ENCODE measurements around the gene ATG101.

The ATG101 gene

GRCh38 chr12:52074971-52075724 is 5.4 kb downstream of the ATG101 start:
- Histone ChIP-seq H3K4me2 (peak overlapping the region; percentile 92 to 99 (median 98)), H3K4me1 (peaks cover 57 to 85% (median 78%) of the 10 kb centered on the region in 10 experiments)

GRCh38 chr12:52076811-52077210 is 7.0 kb downstream of the ATG101 start:
- Histone ChIP-seq H3K27me3 (no peaks in the 10 kb centered on the region), H3K36me3 (peaks cover 60 to 77% (median 69%) of the 10 kb centered on the region in 11 experiments), H3K4me3 (no peak overlapping the region), H3K27ac (no peak overlapping the region), H3K9ac (no peak overlapping the region), H3K4me2 (peak overlapping the region in 1 of 11 experiments; percentile 98; a peak in 1 of 22 replicates), H4K20me1 (peaks cover 62 to 99% (median 97%) of the 10 kb centered on the region in 11 experiments; a peak in 21 of 22 replicates), H3K9me3 (replicated peaks in 1 of 11) (no peaks in the 10 kb centered on the region), H3K4me1 (peaks cover 61 to 89% (median 81%) of the 10 kb centered on the region in 10 experiments)
- TF ChIP-seq Cebpa-rat (IDR thresholded peaks at IDR 0.05), result no peak

More at GRCh38 chr12:52074971-52075724, 5.4 kb downstream of the ATG101 start:
- TF ChIP-seq Cebpa-rat (IDR thresholded peaks at IDR 0.05), result no peak
- Histone ChIP-seq H3K4me3 (0 out of 20 replicates have a peak overlapping the region, but pooled peaks of 1 of the 10 experiments have one; percentile 3), H4K20me1 (peaks cover 63 to 99% (median 98%) of the 10 kb centered on the region in 11 experiments; a peak in 21 of 22 replicates), H3K27ac (peak overlapping the region in 2 of 11 experiments; percentile 33 to 59; a peak in 1 of 22 replicates), H3K27me3 (no peaks in the 10 kb centered on the region), H3K9ac (peak overlapping the region in 1 of 11 experiments; percentile 49; a peak in 3 of 22 replicates), H3K9me3 (replicated peaks in 1 of 11) (no peaks in the 10 kb centered on the region), H3K36me3 (peaks cover 60 to 80% (median 70%) of the 10 kb centered on the region in 11 experiments)

GRCh38 chr12:52078276-52078675 is 8.5 kb downstream of the ATG101 start:
- Histone ChIP-seq H3K4me1 (peaks cover 59 to 89% (median 81%) of the 10 kb centered on the region in 10 experiments), H3K27ac (no peak overlapping the region), H3K4me2 (0 out of 22 replicates have a peak overlapping the region, but pooled peaks of 1 of the 11 experiments have one; percentile 1), H3K36me3 (peaks cover 51 to 63% (median 59%) of the 10 kb centered on the region in 11 experiments), H3K9ac (no peak overlapping the region), H4K20me1 (peaks cover 49 to 99% (median 96%) of the 10 kb centered on the region in 11 experiments; a peak in 21 of 22 replicates), H3K4me3 (no peak overlapping the region), H3K9me3 (replicated peaks in 1 of 11) (no peaks in the 10 kb centered on the region), H3K27me3 (no peaks in the 10 kb centered on the region)
- no peak for TF ChIP-seq Cebpa-rat (IDR thresholded peaks at IDR 0.05)

GRCh38 chr12:52079576-52080402 is 10.0 kb downstream of the ATG101 start, which contains the start of gene SMIM41:
Gene SMIM41 (plus strand): TSS chr12:52079704. CDS start chr12:52079780, 76 bp downstream.
- Histone ChIP-seq H3K9ac (peak within 1 kb of the TSS in 10 of 11 experiments; percentile 37 to 62 (median 54); a peak in 18 of 22 replicates), H3K27ac (peak within 1 kb of the TSS in 7 of 11 experiments; percentile 30 to 63 (median 52); a peak in 10 of 22 replicates), H3K27me3 (no peaks in the 10 kb centered on the region), H3K4me3 (no peak within 1 kb of the TSS; a peak in 1 of 20 replicates), H3K4me2 (peak within 1 kb of the TSS; percentile 82 to 95 (median 87)), H3K9me3 (replicated peaks in 1 of 11) (no peaks in the 10 kb centered on the region), H4K20me1 (peaks cover 34 to 84% (median 82%) of the 10 kb centered on the region in 11 experiments; a peak in 21 of 22 replicates), H3K36me3 (peaks cover 47 to 54% (median 52%) of the 10 kb centered on the region in 11 experiments), H3K4me1 (peaks cover 44 to 88% (median 78%) of the 10 kb centered on the region in 10 experiments)
- no peak for TF ChIP-seq Cebpa-rat (IDR thresholded peaks at IDR 0.05)

- peak overlapping the region in 2 of 10 experiments; percentile 13 to 14; a peak in 2 of 20 replicates for H3K4me3 ChIP-seq
- H3K4me2 ChIP-seq, result peak overlapping the region; percentile 82 to 95 (median 87)
- peaks cover 35 to 85% (median 76%) of the 10 kb centered on the region in 10 experiments for H3K4me1 ChIP-seq
- peaks cover 39 to 45% (median 44%) of the 10 kb centered on the region in 11 experiments for H3K36me3 ChIP-seq
- H3K9ac ChIP-seq, result peak overlapping the region; percentile 26 to 62 (median 53); a peak in 19 of 22 replicates
- no peaks in the 10 kb centered on the region for H3K27me3 ChIP-seq
- H3K27ac ChIP-seq, result peak overlapping the region in 8 of 11 experiments; percentile 9 to 63 (median 50); a peak in 14 of 22 replicates
- H4K20me1 ChIP-seq, result peaks cover 26 to 76% (median 73%) of the 10 kb centered on the region in 11 experiments; a peak in 21 of 22 replicates
- TF ChIP-seq Cebpa-rat (IDR thresholded peaks at IDR 0.05), result no peak
- no peaks in the 10 kb centered on the region for H3K9me3 ChIP-seq (replicated peaks in 1 of 11)
These were observed 10.8 kb downstream of the ATG101 start for GRCh38 chr12:52080403-52081251.

- peak overlapping the region; percentile 82 to 95 (median 87) for H3K4me2 ChIP-seq
- peak overlapping the region in 5 of 10 experiments; percentile 3 to 37 (median 14); a peak in 6 of 20 replicates for H3K4me3 ChIP-seq
- no peak for TF ChIP-seq Cebpa-rat (IDR thresholded peaks at IDR 0.05)
- H4K20me1 ChIP-seq, result peaks cover 19 to 69% (median 66%) of the 10 kb centered on the region in 11 experiments; a peak in 21 of 22 replicates
- peaks cover 31 to 79% (median 71%) of the 10 kb centered on the region in 10 experiments for H3K4me1 ChIP-seq
- H3K9ac ChIP-seq, result peak overlapping the region; percentile 26 to 62 (median 53); a peak in 19 of 22 replicates
- peaks cover 33 to 39% (median 38%) of the 10 kb centered on the region in 11 experiments for H3K36me3 ChIP-seq
- H3K9me3 ChIP-seq (replicated peaks in 1 of 11), result no peaks in the 10 kb centered on the region
- H3K27ac ChIP-seq, result peak overlapping the region in 8 of 11 experiments; percentile 9 to 63 (median 50); a peak in 13 of 22 replicates
- no peaks in the 10 kb centered on the region for H3K27me3 ChIP-seq
These were observed 11.5 kb downstream of the ATG101 start for GRCh38 chr12:52081263-52081733.

- H3K36me3 ChIP-seq, result peaks cover 25 to 30% (median 29%) of the 10 kb centered on the region in 11 experiments
- peaks cover 31 to 77% (median 68%) of the 10 kb centered on the region in 10 experiments for H3K4me1 ChIP-seq
- peak overlapping the region; percentile 82 to 95 (median 87) for H3K4me2 ChIP-seq
- 0 out of 22 replicates have a peak, but pooled peaks cover 0 to 3% (median 0%) of the 10 kb centered on the region in 11 experiments for H3K27me3 ChIP-seq
- H3K9ac ChIP-seq, result peak overlapping the region; percentile 16 to 62 (median 53); a peak in 17 of 22 replicates
- peaks cover 11 to 60% (median 58%) of the 10 kb centered on the region in 11 experiments; a peak in 21 of 22 replicates for H4K20me1 ChIP-seq
- no peak for TF ChIP-seq Cebpa-rat (IDR thresholded peaks at IDR 0.05)
- peak overlapping the region in 7 of 11 experiments; percentile 1 to 63 (median 49); a peak in 9 of 22 replicates for H3K27ac ChIP-seq
- peak overlapping the region in 4 of 10 experiments; percentile 3 to 37 (median 14); a peak in 5 of 20 replicates for H3K4me3 ChIP-seq
- H3K9me3 ChIP-seq (replicated peaks in 1 of 11), result no peaks in the 10 kb centered on the region
These were observed 12.4 kb downstream of the ATG101 start for GRCh38 chr12:52082026-52082668.

Measured in BLaER1 treated with 17β-estradiol and CSF1 and Interleukin-3, amounts not matched to agents 10 nM and 100 nM (cell line).